ENCODE results near the gene RASL10A. TPM values are rescaled to one million over a fixed set of nuclear protein-coding genes. Genes with fewer than 3 reads are reported as not detected.

Gene RASL10A
- total and polyA plus RNA-seq, 5 donors: 1.1 to 2.9 (median 1.4) TPM

GRCh38 chr22:29310065-29310862, 5.2 kb downstream of the RASL10A start:
- intact Hi-C loops (cut with DNase I): no loop called here
- DNase-seq (no peak), ATAC-seq (peak in 1 of 2 donors; percentile 0)
- no peaks in the 10 kb centered on the region for H3K27me3 ChIP-seq (ENCODE audit: control insufficient read depth, insufficient read depth)
- peaks cover 30% of the 10 kb centered on the region for H3K4me1 ChIP-seq (ENCODE audit: control insufficient read depth, insufficient read depth, low read length)
- H3K4me3 ChIP-seq (ENCODE audit: low read length): no peak overlapping the region
- 59% methylated on average over 28 of the region's 28 CpGs for WGBS
- H3K9me3 ChIP-seq (ENCODE audit: control insufficient read depth, low read length): no peaks in the 10 kb centered on the region
- H3K27ac ChIP-seq (ENCODE audit: low read length): peak overlapping the region; percentile 76

GRCh38 chr22:29309332-29310064, 6.0 kb downstream of the RASL10A start:
- intact Hi-C loops (cut with DNase I): loop anchor here in 2 of 4 donors (5.0 kb wide), 2 partner anchors 37 to 48 kb away; no protein-coding TSS in a partner anchor
- peak; percentile 65 to 85 (median 85) for DNase-seq

GRCh38 chr22:29308791-29309262, 6.7 kb downstream of the RASL10A start:
- DNase-seq (peak in 1 of 3 donors; percentile 73), ATAC-seq (no peak)
- Histone ChIP-seq H3K4me3 (ENCODE audit: low read length) (no peak overlapping the region), H3K9me3 (ENCODE audit: control insufficient read depth, low read length) (no peaks in the 10 kb centered on the region), H3K27me3 (ENCODE audit: control insufficient read depth, insufficient read depth) (no peaks in the 10 kb centered on the region), H3K27ac (ENCODE audit: low read length) (peak overlapping the region; percentile 49), H3K4me1 (ENCODE audit: control insufficient read depth, insufficient read depth, low read length) (peaks cover 28% of the 10 kb centered on the region)
- WGBS: 50% methylated on average over 13 of the region's 13 CpGs
- intact Hi-C loops (cut with DNase I): loop anchor here in 2 of 4 donors (5.0 kb wide), 2 partner anchors 37 to 48 kb away; no protein-coding TSS in a partner anchor

More at GRCh38 chr22:29309332-29310064, 6.0 kb downstream of the RASL10A start:
- 69% methylated on average over 21 of the region's 21 CpGs for WGBS
- H3K27ac ChIP-seq (ENCODE audit: low read length): peak overlapping the region; percentile 28
- H3K27me3 ChIP-seq (ENCODE audit: control insufficient read depth, insufficient read depth): no peaks in the 10 kb centered on the region
- H3K4me1 ChIP-seq (ENCODE audit: control insufficient read depth, insufficient read depth, low read length): peaks cover 30% of the 10 kb centered on the region
- H3K9me3 ChIP-seq (ENCODE audit: control insufficient read depth, low read length): no peaks in the 10 kb centered on the region
- H3K4me3 ChIP-seq (ENCODE audit: low read length): no peak overlapping the region
- ATAC-seq: peak; percentile 4 to 5

- DNase-seq: peak in 2 of 3 donors; percentile 76 to 77
- intact Hi-C loops (cut with DNase I): loop anchor here in 2 of 4 donors (5.0 kb wide), 2 partner anchors 36 to 49 kb away; no protein-coding TSS in a partner anchor
- Histone ChIP-seq H3K4me3 (ENCODE audit: low read length) (peak overlapping the region; percentile 91), H3K4me1 (ENCODE audit: control insufficient read depth, insufficient read depth, low read length) (peaks cover 23% of the 10 kb centered on the region), H3K27me3 (ENCODE audit: control insufficient read depth, insufficient read depth) (no peaks in the 10 kb centered on the region), H3K9me3 (ENCODE audit: control insufficient read depth, low read length) (no peaks in the 10 kb centered on the region), H3K27ac (ENCODE audit: low read length) (peak overlapping the region; percentile 49)
- 62% methylated on average over 50 of the region's 50 CpGs for WGBS
- ATAC-seq: no peak
Measured at GRCh38 chr22:29308148-29308790, 7.2 kb downstream of the RASL10A start.

- Histone ChIP-seq H3K27ac (ENCODE audit: low read length) (peak overlapping the region; percentile 81), H3K9me3 (ENCODE audit: control insufficient read depth, low read length) (no peaks in the 10 kb centered on the region), H3K4me3 (ENCODE audit: low read length) (peak overlapping the region; percentile 91), H3K4me1 (ENCODE audit: control insufficient read depth, insufficient read depth, low read length) (peaks cover 19% of the 10 kb centered on the region), H3K27me3 (ENCODE audit: control insufficient read depth, insufficient read depth) (no peaks in the 10 kb centered on the region)
- intact Hi-C loops (cut with DNase I): loop anchor here in 2 of 4 donors (5.0 kb wide), 2 partner anchors 35 to 50 kb away; no protein-coding TSS in a partner anchor
- no peak for ATAC-seq
- WGBS: 64% methylated on average over 20 of the region's 20 CpGs
- DNase-seq: peak in 1 of 3 donors; percentile 65
Measured at GRCh38 chr22:29307596-29308147, 7.8 kb downstream of the RASL10A start.

GRCh38 chr22:29306835-29307595, 8.5 kb downstream of the RASL10A start:
- WGBS: 3% methylated on average over 83 of the region's 83 CpGs
- ATAC-seq (peak; percentile 67 to 73), DNase-seq (peak; percentile 87 to 96 (median 96))
- Histone ChIP-seq H3K27me3 (ENCODE audit: control insufficient read depth, insufficient read depth) (no peaks in the 10 kb centered on the region), H3K9me3 (ENCODE audit: control insufficient read depth, low read length) (no peaks in the 10 kb centered on the region), H3K4me1 (ENCODE audit: control insufficient read depth, insufficient read depth, low read length) (peaks cover 19% of the 10 kb centered on the region), H3K27ac (ENCODE audit: low read length) (peak overlapping the region; percentile 84), H3K4me3 (ENCODE audit: low read length) (peak overlapping the region; percentile 91)
- intact Hi-C loops (cut with DNase I): loop anchor here in 2 of 4 donors (5.0 kb wide), 2 partner anchors 35 to 50 kb away; no protein-coding TSS in a partner anchor

- H3K9me3 ChIP-seq (ENCODE audit: control insufficient read depth, low read length): no peaks in the 10 kb centered on the region
- peak; percentile 89 to 96 (median 95) for DNase-seq
- intact Hi-C loops (cut with DNase I): loop anchor here in 2 of 4 donors (5.0 kb wide), 2 partner anchors 34 to 51 kb away; no protein-coding TSS in a partner anchor
- H3K4me3 ChIP-seq (ENCODE audit: low read length): peak within 1 kb of the TSS; percentile 91
- 0% methylated on average over 40 of the region's 40 CpGs for WGBS
- H3K27ac ChIP-seq (ENCODE audit: low read length): peak within 1 kb of the TSS; percentile 84
- ATAC-seq: peak; percentile 73 to 79
- H3K4me1 ChIP-seq (ENCODE audit: control insufficient read depth, insufficient read depth, low read length): peaks cover 19% of the 10 kb centered on the region
- H3K27me3 ChIP-seq (ENCODE audit: control insufficient read depth, insufficient read depth): no peaks in the 10 kb centered on the region
Measured at GRCh38 chr22:29306175-29306834, 9.2 kb downstream of the RASL10A start, which contains the start of gene GAS2L1. TSS of gene GAS2L1 (plus strand) at chr22:29306650. CDS start at chr22:29308106, 1,456 bp downstream.

GRCh38 chr22:29305836-29306174, 9.7 kb downstream of the RASL10A start:
- intact Hi-C loops (cut with DNase I): loop anchor here in 2 of 4 donors (5.0 kb wide), 2 partner anchors 34 to 51 kb away; no protein-coding TSS in a partner anchor
- ATAC-seq: no peak
- Histone ChIP-seq H3K27me3 (ENCODE audit: control insufficient read depth, insufficient read depth) (no peaks in the 10 kb centered on the region), H3K27ac (ENCODE audit: low read length) (peak overlapping the region; percentile 19), H3K9me3 (ENCODE audit: control insufficient read depth, low read length) (no peaks in the 10 kb centered on the region), H3K4me3 (ENCODE audit: low read length) (no peak overlapping the region), H3K4me1 (ENCODE audit: control insufficient read depth, insufficient read depth, low read length) (peaks cover 19% of the 10 kb centered on the region)
- no peak for DNase-seq
- WGBS: 53% methylated on average over 7 of the region's 7 CpGs

- Histone ChIP-seq H3K9me3 (ENCODE audit: control insufficient read depth, low read length) (no peaks in the 10 kb centered on the region), H3K4me3 (ENCODE audit: low read length) (no peak overlapping the region), H3K27ac (ENCODE audit: low read length) (peak overlapping the region; percentile 25), H3K4me1 (ENCODE audit: control insufficient read depth, insufficient read depth, low read length) (no peaks in the 10 kb centered on the region), H3K27me3 (ENCODE audit: control insufficient read depth, insufficient read depth) (no peaks in the 10 kb centered on the region)
- ATAC-seq: no peak
- peak in 1 of 3 donors; percentile 72 for DNase-seq
- WGBS: 47% methylated on average over 13 of the region's 13 CpGs
- intact Hi-C loops (cut with DNase I): no loop called here
Measured at GRCh38 chr22:29302681-29303465, 12.6 kb downstream of the RASL10A start.
